ENCODE data around the gene DCLRE1C. TPM values are rescaled to one million over a fixed set of nuclear protein-coding genes. Genes with fewer than 3 reads are reported as not detected.

The DCLRE1C gene
- total and polyA plus RNA-seq, 2 donors (not counting 1 experiment from before 2014, with no cell fraction given): 24.0 to 61.8 TPM

- Histone ChIP-seq H3K79me2 (ENCODE audit: control insufficient read depth, insufficient read depth, low read length) (peaks cover 51% of the 10 kb centered on the region), H3K9me3 (ENCODE audit: control extremely low read depth in 1 of 3, control insufficient read depth in 2 of 3, insufficient read depth in 1 of 3, low read length in 2 of 3) (no peaks in the 10 kb centered on the region), H3K36me3 (replicated peaks in 1 of 2; ENCODE audit: control extremely low read depth in 1 of 2, control insufficient read depth in 1 of 2, extremely low read depth in 1 of 2, insufficient read depth in 2 of 2, low read length in 1 of 2) (peaks cover 16 to 55% of the 10 kb centered on the region in 2 experiments), H4K20me1 (ENCODE audit: control insufficient read depth, insufficient read depth, low read length, poor library complexity, severe bottlenecking) (peaks cover 6% of the 10 kb centered on the region), H3K9ac (ENCODE audit: low read length) (no peak overlapping the region), H3K4me2 (replicated peaks; ENCODE audit: low read depth, low read length, poor library complexity, severe bottlenecking) (no peak overlapping the region), H2AFZ (ENCODE audit: insufficient read depth, low read depth, low read length, poor library complexity, severe bottlenecking) (no peak overlapping the region), H3K27ac (ENCODE audit: low read length in 2 of 2) (no peak overlapping the region), H3K27me3 (replicated peaks in 1 of 4; ENCODE audit: control extremely low read depth in 1 of 4, control insufficient read depth in 3 of 4, insufficient read depth in 4 of 4, low read length in 3 of 4) (no peaks in the 10 kb centered on the region), H3K4me3 (ENCODE audit: control extremely low read depth in 1 of 5, extremely low read depth in 1 of 5, insufficient read depth in 1 of 5, low read depth in 2 of 5, low read length in 4 of 5) (no peak overlapping the region), H3K4me1 (ENCODE audit: control insufficient read depth in 2 of 2, insufficient read depth in 2 of 2, low read length in 2 of 2) (peaks cover 0 to 6% of the 10 kb centered on the region in 2 donors)
- Mint-ChIP-seq H3K4me3 (no peak overlapping the region), H3K4me1 (no peaks in the 10 kb centered on the region), H3K27me3 (no peaks in the 10 kb centered on the region), H3K9me3 (ENCODE audit: insufficient read depth) (no peaks in the 10 kb centered on the region), H3K27ac (no peak overlapping the region)
- intact Hi-C loops (cut with micrococcal nuclease): no loop called here
- DNase-seq: no peak
- no peak for ATAC-seq (ENCODE audit: low read depth)
- 100% methylated on average over 2 of the region's 2 CpGs for WGBS (ENCODE audit: insufficient coverage)
- TF ChIP-seq CTCF (IDR thresholded peaks at IDR 0.05) (no peak), EZH2 (IDR thresholded peaks at IDR 0.05; ENCODE audit: borderline replicate concordance, insufficient read depth, low read depth, low read length, poor library complexity, severe bottlenecking) (no peak)
- ChIA-PET POLR2A (interaction anchor here (0.6 kb wide), 1 partner anchor 33 kb away, joined by 4 read pairs; no protein-coding TSS in a partner anchor), CTCF (interaction anchor here (1.0 to 1.4 kb wide), 2 partner anchors 17 to 35 kb away, joined by 3 read pairs; no protein-coding TSS in a partner anchor)
These were observed 17.3 kb downstream of the DCLRE1C start for GRCh38 chr10:14936584-14936983.

DNA sequence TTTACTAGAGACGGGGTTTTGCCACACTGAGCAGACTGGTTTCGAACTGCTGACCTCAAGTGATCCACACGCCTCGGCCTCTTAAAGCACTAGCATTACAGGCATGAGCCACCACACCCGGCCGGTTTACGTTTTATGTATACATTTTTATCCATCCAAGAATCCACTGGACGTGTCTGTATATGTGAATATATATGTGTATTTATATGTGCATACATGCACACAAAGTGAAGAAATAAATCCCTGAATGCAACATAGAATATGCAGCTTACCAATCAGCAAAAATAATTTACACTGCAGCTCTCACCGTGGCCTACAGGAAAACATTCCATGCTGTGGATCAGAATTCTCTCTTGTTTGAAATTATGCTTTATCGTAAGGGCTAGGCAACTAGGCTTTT is 23.3 kb downstream of the DCLRE1C start:
- no peaks in the 10 kb centered on the region for H4K20me1 ChIP-seq (ENCODE audit: control insufficient read depth, insufficient read depth, low read length, poor library complexity, severe bottlenecking)
- TF ChIP-seq CTCF (IDR thresholded peaks at IDR 0.05) (no peak), EZH2 (IDR thresholded peaks at IDR 0.05; ENCODE audit: borderline replicate concordance, insufficient read depth, low read depth, low read length, poor library complexity, severe bottlenecking) (no peak)
- intact Hi-C loops (cut with micrococcal nuclease): no loop called here
- no peak for DNase-seq
- no peak overlapping the region for H3K27ac ChIP-seq (ENCODE audit: low read length in 2 of 2)
- no peak overlapping the region for H3K9ac ChIP-seq (ENCODE audit: low read length)
- no peaks in the 10 kb centered on the region for H3K9me3 ChIP-seq (ENCODE audit: control extremely low read depth in 1 of 3, control insufficient read depth in 2 of 3, insufficient read depth in 1 of 3, low read length in 2 of 3)
- H3K9me3 Mint-ChIP-seq (ENCODE audit: insufficient read depth): no peaks in the 10 kb centered on the region
- 100% methylated on average over 1 of the region's 10 CpGs for WGBS (ENCODE audit: insufficient coverage)
- POLR2A ChIA-PET: no interaction called here
- peaks cover 13% of the 10 kb centered on the region for H3K79me2 ChIP-seq (ENCODE audit: control insufficient read depth, insufficient read depth, low read length)
- peaks cover 24% of the 10 kb centered on the region for H3K4me1 Mint-ChIP-seq
- peaks cover 12 to 20% of the 10 kb centered on the region in 2 donors for H3K4me1 ChIP-seq (ENCODE audit: control insufficient read depth in 2 of 2, insufficient read depth in 2 of 2, low read length in 2 of 2)
- H3K4me3 Mint-ChIP-seq: no peak overlapping the region
- no peaks in the 10 kb centered on the region for H3K27me3 ChIP-seq (replicated peaks in 1 of 4; ENCODE audit: control extremely low read depth in 1 of 4, control insufficient read depth in 3 of 4, insufficient read depth in 4 of 4, low read length in 3 of 4)
- ATAC-seq (ENCODE audit: low read depth): no peak
- no peak overlapping the region for H3K4me2 ChIP-seq (replicated peaks; ENCODE audit: low read depth, low read length, poor library complexity, severe bottlenecking)
- no peak overlapping the region for H3K4me3 ChIP-seq (ENCODE audit: control extremely low read depth in 1 of 5, extremely low read depth in 1 of 5, insufficient read depth in 1 of 5, low read depth in 2 of 5, low read length in 4 of 5)
- H2AFZ ChIP-seq (ENCODE audit: insufficient read depth, low read depth, low read length, poor library complexity, severe bottlenecking): no peak overlapping the region
- H3K27ac Mint-ChIP-seq: no peak overlapping the region
- H3K36me3 ChIP-seq (replicated peaks in 1 of 2; ENCODE audit: control extremely low read depth in 1 of 2, control insufficient read depth in 1 of 2, extremely low read depth in 1 of 2, insufficient read depth in 2 of 2, low read length in 1 of 2): peaks cover 28 to 74% of the 10 kb centered on the region in 2 experiments
- no peaks in the 10 kb centered on the region for H3K27me3 Mint-ChIP-seq
- CTCF ChIA-PET: no interaction called here

All from B cell (primary cell).